ENCODE data around the gene HMG20A. TPM values are rescaled to one million over a fixed set of nuclear protein-coding genes. Genes with fewer than 3 reads are reported as not detected.

HMG20A gene
- total RNA-seq, 1 experiment from 2014 or later, result 51.2 TPM

- no peak for DNase-seq (ENCODE audit: low read depth)
These were observed 56.3 kb downstream of the HMG20A start for GRCh38 chr15:77476995-77477394.

- no peak for DNase-seq (ENCODE audit: low read depth)
These were observed 57.4 kb downstream of the HMG20A start for GRCh38 chr15:77478051-77478450.

- no peak for DNase-seq (ENCODE audit: low read depth)
These were observed 58.3 kb downstream of the HMG20A start for GRCh38 chr15:77479015-77479414.

- no peak for DNase-seq (ENCODE audit: low read depth)
These were observed 60.4 kb downstream of the HMG20A start for GRCh38 chr15:77480859-77481633.

- DNase-seq (ENCODE audit: low read depth), result peak; percentile 84
These were observed 61.0 kb downstream of the HMG20A start for GRCh38 chr15:77481670-77482069.

GRCh38 chr15:77482570-77482969 lies 61.9 kb downstream of the HMG20A start:
- DNase-seq (ENCODE audit: low read depth), result peak; percentile 89

- DNase-seq (ENCODE audit: low read depth), result peak; percentile 48
These were observed 62.9 kb downstream of the HMG20A start for GRCh38 chr15:77483425-77484140.

GRCh38 chr15:77484994-77485393 lies 64.3 kb downstream of the HMG20A start:
- DNase-seq (ENCODE audit: low read depth), result no peak

- DNase-seq (ENCODE audit: low read depth), result no peak
These were observed 66.1 kb downstream of the HMG20A start for GRCh38 chr15:77486542-77487468.

- no peak for DNase-seq (ENCODE audit: low read depth)
These were observed 66.8 kb downstream of the HMG20A start for GRCh38 chr15:77487469-77487842.

- no peak for DNase-seq (ENCODE audit: low read depth)
These were observed 67.2 kb downstream of the HMG20A start for GRCh38 chr15:77487888-77488287.

GRCh38 chr15:77489647-77490046 lies 69.0 kb downstream of the HMG20A start:
- DNase-seq (ENCODE audit: low read depth), result no peak

- DNase-seq (ENCODE audit: low read depth), result peak; percentile 74
These were observed 72.7 kb downstream of the HMG20A start for GRCh38 chr15:77493324-77493907.

- no peak for DNase-seq (ENCODE audit: low read depth)
These were observed 73.6 kb downstream of the HMG20A start for GRCh38 chr15:77494073-77494867.

- no peak for DNase-seq (ENCODE audit: low read depth)
These were observed 74.3 kb downstream of the HMG20A start for GRCh38 chr15:77494964-77495363.

- DNase-seq (ENCODE audit: low read depth), result no peak
These were observed 75.3 kb downstream of the HMG20A start for GRCh38 chr15:77495838-77496596.

GRCh38 chr15:77496715-77497109 lies 76.0 kb downstream of the HMG20A start:
- peak; percentile 79 for DNase-seq (ENCODE audit: low read depth)

- peak; percentile 88 for DNase-seq (ENCODE audit: low read depth)
These were observed 76.5 kb downstream of the HMG20A start for GRCh38 chr15:77497110-77497737.

- DNase-seq (ENCODE audit: low read depth), result no peak
These were observed 77.3 kb downstream of the HMG20A start for GRCh38 chr15:77497942-77498361.
